GM20000 (cell line): ENCODE data around the gene UQCRQ.

Experiments
- DNase-seq: peaks from one replicate; pipeline ENCODE4 v3.0.0; 2012; ENCODE audit warnings: low spot score
- TF ChIP-seq, protein P1 (sequence below): IDR thresholded peaks from 2 replicates; pipeline ENCODE4 v1.5.1; 2012; ENCODE audit warnings: mild to moderate bottlenecking, control low read depth; ENCODE audit errors: extremely low read depth, missing control alignments

UQCRQ gene

DNA sequence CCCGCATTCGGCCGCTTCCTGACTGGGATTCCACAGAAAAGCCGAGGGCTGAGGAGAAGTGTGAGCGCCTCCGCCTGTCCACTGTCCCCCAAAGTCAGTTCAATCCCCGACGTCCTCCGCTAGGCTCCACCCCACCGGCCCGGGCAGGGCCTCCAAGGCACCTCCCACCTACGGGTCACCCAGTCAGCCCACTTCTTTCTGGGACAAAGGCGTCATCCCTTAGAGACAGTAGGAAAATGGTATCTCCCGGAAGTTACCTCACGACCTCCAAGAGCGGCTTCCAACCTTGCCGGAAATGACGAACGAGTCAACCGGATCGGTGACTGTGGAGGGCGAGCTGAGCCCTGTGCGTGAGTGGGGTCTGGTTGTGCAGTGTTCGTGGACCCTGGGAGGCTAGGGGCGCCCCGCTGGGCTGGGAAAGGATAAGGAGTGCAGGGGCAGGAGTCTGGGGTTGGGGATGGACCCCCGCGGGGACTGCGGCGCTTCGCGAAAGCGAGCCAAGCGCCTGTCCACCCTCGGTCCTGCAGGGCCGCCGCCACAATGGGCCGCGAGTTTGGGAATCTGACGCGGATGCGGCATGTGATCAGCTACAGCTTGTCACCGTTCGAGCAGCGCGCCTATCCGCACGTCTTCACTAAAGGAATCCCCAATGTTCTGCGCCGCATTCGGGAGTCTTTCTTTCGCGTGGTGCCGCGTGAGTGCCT lies at the start of gene UQCRQ, which contains the start of gene GDF9:
Gene UQCRQ, plus strand, starts transcription at position 301 of the 704 bp plus-strand sequence. Its CDS starts 240 bp downstream, at position 541.
Gene GDF9, minus strand, starts transcription at position 128 of the 704 bp plus-strand sequence. CDS start 1,936 bp downstream, outside the sequence.
- DNase-seq = peak; percentile 95
- TF ChIP-seq, protein P1, sequence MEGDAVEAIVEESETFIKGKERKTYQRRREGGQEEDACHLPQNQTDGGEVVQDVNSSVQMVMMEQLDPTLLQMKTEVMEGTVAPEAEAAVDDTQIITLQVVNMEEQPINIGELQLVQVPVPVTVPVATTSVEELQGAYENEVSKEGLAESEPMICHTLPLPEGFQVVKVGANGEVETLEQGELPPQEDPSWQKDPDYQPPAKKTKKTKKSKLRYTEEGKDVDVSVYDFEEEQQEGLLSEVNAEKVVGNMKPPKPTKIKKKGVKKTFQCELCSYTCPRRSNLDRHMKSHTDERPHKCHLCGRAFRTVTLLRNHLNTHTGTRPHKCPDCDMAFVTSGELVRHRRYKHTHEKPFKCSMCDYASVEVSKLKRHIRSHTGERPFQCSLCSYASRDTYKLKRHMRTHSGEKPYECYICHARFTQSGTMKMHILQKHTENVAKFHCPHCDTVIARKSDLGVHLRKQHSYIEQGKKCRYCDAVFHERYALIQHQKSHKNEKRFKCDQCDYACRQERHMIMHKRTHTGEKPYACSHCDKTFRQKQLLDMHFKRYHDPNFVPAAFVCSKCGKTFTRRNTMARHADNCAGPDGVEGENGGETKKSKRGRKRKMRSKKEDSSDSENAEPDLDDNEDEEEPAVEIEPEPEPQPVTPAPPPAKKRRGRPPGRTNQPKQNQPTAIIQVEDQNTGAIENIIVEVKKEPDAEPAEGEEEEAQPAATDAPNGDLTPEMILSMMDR = no peak

DNA sequence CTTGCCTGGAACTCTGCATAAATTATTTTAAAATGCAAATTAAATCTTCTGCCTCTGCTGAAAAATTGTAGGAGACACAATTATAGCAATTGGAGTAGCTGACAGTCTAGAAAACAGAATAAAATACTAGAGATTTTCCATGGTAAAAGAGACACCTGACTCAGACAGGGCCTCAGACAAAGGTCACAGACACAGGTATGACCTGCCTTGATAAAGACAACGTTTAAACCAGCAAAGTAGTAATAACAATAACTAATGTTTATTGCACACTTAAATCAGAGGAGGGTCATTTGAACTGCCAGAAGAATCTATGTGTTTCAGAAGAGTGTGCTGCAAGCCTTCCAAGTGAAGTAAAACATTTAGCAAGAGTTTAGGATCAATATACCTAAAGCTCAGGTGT lies 49.4 kb upstream of the UQCRQ start:
- TF ChIP-seq, protein P1 = no peak
- no peak for DNase-seq

DNA sequence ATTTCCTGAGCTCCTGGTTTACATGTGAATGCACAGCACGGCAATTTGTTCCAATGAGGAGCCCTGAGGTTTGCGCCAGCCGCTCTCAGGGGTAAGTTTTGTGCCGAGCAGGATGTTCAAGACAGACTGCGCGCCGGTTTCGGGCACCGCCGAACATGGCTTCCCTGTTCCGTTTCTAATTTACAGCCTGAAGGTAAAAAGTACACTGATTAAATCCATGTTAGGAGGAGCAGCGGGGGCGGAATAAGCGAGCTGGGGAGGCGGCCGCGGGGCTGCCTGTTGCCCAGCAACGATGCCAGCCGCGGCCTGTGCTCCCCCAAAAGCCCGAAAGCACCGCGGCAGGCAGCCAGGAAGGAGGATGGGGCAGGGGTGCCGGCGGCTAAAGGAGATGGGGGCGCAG lies 47.0 kb upstream of the UQCRQ start:
- peak; percentile 58 for DNase-seq
- TF ChIP-seq, protein P1 = no peak

DNA sequence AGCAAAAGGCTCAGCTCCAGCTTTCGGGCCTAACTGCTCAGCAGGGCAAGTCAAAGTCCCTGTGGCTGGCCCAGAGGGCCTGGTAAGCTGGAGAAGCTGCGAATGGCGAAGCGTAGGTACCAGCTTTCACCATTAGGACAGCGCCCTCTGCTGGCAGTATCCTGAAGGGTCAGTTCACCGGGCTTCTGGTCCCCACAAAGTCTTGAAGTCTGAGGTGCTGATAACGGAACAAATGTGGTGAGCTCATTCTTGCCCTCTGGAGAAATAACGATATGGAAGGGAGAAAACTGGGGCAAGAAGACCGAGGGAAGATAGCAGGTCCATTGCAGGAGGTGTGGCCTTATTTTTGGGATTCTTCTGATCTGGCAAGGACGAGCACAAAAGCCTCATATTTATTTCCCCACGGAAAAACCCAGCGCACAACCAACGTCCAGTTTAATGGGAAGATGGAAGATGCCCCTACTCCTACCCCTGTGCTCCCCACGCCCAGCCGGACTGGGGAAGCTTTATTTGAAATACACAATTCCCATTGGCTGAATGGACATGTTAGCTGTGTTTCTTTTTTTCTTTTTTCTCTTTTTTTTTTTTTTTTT lies 46.2 kb upstream of the UQCRQ start:
- TF ChIP-seq, protein P1 = peak; percentile 68
- DNase-seq = peak; percentile 94

DNA sequence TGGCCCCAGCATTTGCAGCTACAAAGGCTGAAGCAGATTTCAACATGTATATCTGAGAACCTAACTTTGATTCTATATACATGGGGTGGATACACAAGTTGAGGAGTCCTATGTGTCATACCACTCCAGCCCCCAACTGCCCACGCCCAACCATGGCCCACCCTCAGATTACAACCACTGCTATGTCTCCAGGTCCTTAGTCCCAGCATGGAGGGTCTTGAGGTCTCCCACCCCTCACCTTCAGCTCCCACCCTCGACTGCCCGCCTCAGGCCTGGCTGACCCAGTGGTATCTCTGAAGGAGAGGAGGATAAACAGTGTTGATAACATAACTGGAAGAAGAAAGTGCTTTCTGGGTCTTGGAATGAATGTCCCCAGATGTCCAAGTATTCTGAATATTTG lies 45.1 kb upstream of the UQCRQ start:
- TF ChIP-seq, protein P1 = no peak

DNA sequence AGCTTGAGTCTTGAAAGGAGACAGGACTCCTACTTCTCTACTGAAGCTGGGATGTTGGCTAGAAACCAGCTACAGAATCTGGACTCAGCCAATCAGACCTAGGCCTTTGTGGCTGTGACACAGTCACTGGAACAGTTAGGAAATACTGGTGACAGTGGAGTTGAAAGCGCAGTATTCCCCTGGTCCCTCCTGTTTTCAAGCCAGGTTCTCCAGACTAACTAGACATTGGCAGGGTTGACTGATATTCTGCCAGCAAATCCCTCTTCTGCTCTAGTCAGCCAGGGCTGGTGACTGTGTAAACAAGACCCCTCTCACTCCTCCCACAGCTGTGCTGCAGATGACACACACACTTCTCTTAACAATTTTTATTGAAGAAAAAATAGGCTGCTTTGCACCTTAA lies 44.7 kb upstream of the UQCRQ start:
- DNase-seq = no peak
- TF ChIP-seq, protein P1 = no peak

More for the DNA sequence above, 45.1 kb upstream of the UQCRQ start:
- DNase-seq = no peak
